H9 (cell line): ENCODE data around the gene SLC24A3. TPM values are rescaled to one million over a fixed set of nuclear protein-coding genes. Genes with fewer than 3 reads are reported as not detected.

Experiments used
- DNase-seq: peaks from one replicate; pipeline ENCODE4 v3.0.0-alpha.2; 2017
- H2AFZ ChIP-seq: one replicate; pipeline ENCODE4 v1.6.1; 2013; ENCODE audit warnings: mild to moderate bottlenecking, low read length, control low read depth, moderate library complexity
- H2AK5ac ChIP-seq: 2 replicates; pipeline ENCODE4 v1.6.1; 2013; ENCODE audit warnings: low read length, control low read depth, mixed read lengths; ENCODE audit not compliant: insufficient read length
- H2BK120ac ChIP-seq: one replicate; pipeline ENCODE4 v1.6.1; 2013; ENCODE audit warnings: low read depth, mild to moderate bottlenecking, low read length, control low read depth, inconsistent platforms; ENCODE audit not compliant: poor library complexity, severe bottlenecking
- H2BK12ac ChIP-seq: 2 replicates; pipeline ENCODE4 v1.6.1; 2013; ENCODE audit warnings: low read length, control low read depth, mixed read lengths, low read depth; ENCODE audit not compliant: insufficient read length
- H2BK15ac ChIP-seq: 2 replicates; pipeline ENCODE4 v1.6.1; 2013; ENCODE audit warnings: low read depth, low read length, control low read depth
- H2BK20ac ChIP-seq: one replicate; pipeline ENCODE4 v1.6.1; 2013; ENCODE audit warnings: low read depth, mild to moderate bottlenecking, low read length, control low read depth, inconsistent platforms; ENCODE audit not compliant: poor library complexity, severe bottlenecking
- H2BK5ac ChIP-seq: 2 replicates; pipeline ENCODE4 v1.6.1; 2013; ENCODE audit warnings: low read length, control low read depth, mixed read lengths; ENCODE audit not compliant: insufficient read length
- H3K14ac ChIP-seq: 2 replicates; pipeline ENCODE4 v1.6.1; 2013; ENCODE audit warnings: low read length, control low read depth; ENCODE audit not compliant: insufficient read depth
- H3K18ac ChIP-seq: 2 replicates; pipeline ENCODE4 v1.6.1; 2013; ENCODE audit warnings: low read depth, mild to moderate bottlenecking, mixed read lengths, low read length, control low read depth; ENCODE audit not compliant: insufficient read length
- H3K23ac ChIP-seq: 2 replicates; pipeline ENCODE4 v1.6.1; 2013; ENCODE audit warnings: low read length, control low read depth, mixed read lengths, low read depth; ENCODE audit not compliant: insufficient read length
- H3K23me2 ChIP-seq: 2 replicates; pipeline ENCODE4 v1.6.1; 2013; ENCODE audit warnings: low read depth, mild to moderate bottlenecking, mixed read lengths, low read length, control low read depth; ENCODE audit not compliant: insufficient read length, poor library complexity, severe bottlenecking
- H3K27ac ChIP-seq: 2 replicates; pipeline ENCODE4 v1.5.1; 2013; ENCODE audit warnings: low read length, control low read depth, mixed read lengths, low read depth; ENCODE audit not compliant: insufficient read length
- H3K27me3 ChIP-seq: 2 replicates; pipeline ENCODE4 v1.6.1; 2013; ENCODE audit warnings: low read length, control low read depth, inconsistent platforms; ENCODE audit not compliant: insufficient read depth
- H3K4ac ChIP-seq: 2 replicates; pipeline ENCODE4 v1.6.1; 2013; ENCODE audit warnings: low read depth, mild to moderate bottlenecking, control low read depth, inconsistent platforms, low read length, moderate library complexity
- H3K4me1 ChIP-seq: 2 replicates; pipeline ENCODE4 v1.6.1; 2013; ENCODE audit warnings: low read length, control low read depth, inconsistent platforms; ENCODE audit not compliant: insufficient read depth
- H3K4me2 ChIP-seq: 2 replicates; pipeline ENCODE4 v1.6.1; 2013; ENCODE audit warnings: low read length, control low read depth, mixed read lengths; ENCODE audit not compliant: insufficient read length, insufficient read depth
- H3K56ac ChIP-seq: 2 replicates; pipeline ENCODE4 v1.6.1; 2013; ENCODE audit warnings: low read depth, mild to moderate bottlenecking, mixed read lengths, low read length, control low read depth; ENCODE audit not compliant: insufficient read length
- H3K79me1 ChIP-seq: 2 replicates; pipeline ENCODE4 v1.6.1; 2013; ENCODE audit warnings: low read depth, mild to moderate bottlenecking, moderate library complexity, low read length, control low read depth, inconsistent platforms; ENCODE audit not compliant: insufficient read depth, poor library complexity, severe bottlenecking
- H3K79me2 ChIP-seq: 2 replicates; pipeline ENCODE4 v1.6.1; 2013; ENCODE audit warnings: low read length, control low read depth, inconsistent platforms; ENCODE audit not compliant: insufficient read depth
- H3K9ac ChIP-seq: 2 replicates; pipeline ENCODE4 v1.6.1; 2013; ENCODE audit warnings: low read length, control low read depth, mixed read lengths; ENCODE audit not compliant: insufficient read length; ENCODE audit errors: extremely low read depth
- H3K9me3 ChIP-seq: one replicate; pipeline ENCODE4 v1.6.1; 2013; ENCODE audit warnings: low read depth, low read length, inconsistent platforms; ENCODE audit not compliant: control insufficient read depth
- H3T11ph ChIP-seq: one replicate; pipeline ENCODE4 v1.6.1; 2013; ENCODE audit warnings: mild to moderate bottlenecking, low read length, control low read depth, inconsistent platforms
- H4K20me1 ChIP-seq: one replicate; pipeline ENCODE4 v1.6.1; 2013; ENCODE audit not compliant: control insufficient read depth, insufficient read length, insufficient read depth
- H4K5ac ChIP-seq: 2 replicates; pipeline ENCODE4 v1.6.1; 2013; ENCODE audit warnings: low read depth, mild to moderate bottlenecking, mixed read lengths, low read length, control low read depth; ENCODE audit not compliant: insufficient read length
- H4K8ac ChIP-seq: replicated peaks from 2 replicates; pipeline ENCODE4 v1.6.1; 2013; ENCODE audit warnings: low read length, control low read depth, mixed read lengths, low read depth; ENCODE audit not compliant: insufficient read length
- H4K91ac ChIP-seq: 2 replicates; pipeline ENCODE4 v1.6.1; 2013; ENCODE audit warnings: low read depth, mild to moderate bottlenecking, moderate library complexity, mixed read lengths, low read length, control low read depth; ENCODE audit not compliant: insufficient read length
- H3K27ac Mint-ChIP-seq, 3 experiments: 2 replicates in 2 of 3; 3 replicates in 1 of 3; pipeline ENCODE4 v1.8.0; 2020 to 2021; ENCODE audit warnings: mixed read lengths in 3 of 3, mild to moderate bottlenecking in 1 of 3, moderate library complexity in 1 of 3
- H3K27me3 Mint-ChIP-seq: 2 replicates; pipeline ENCODE4 v1.8.0; 2021; ENCODE audit warnings: low read depth, mild to moderate bottlenecking, moderate library complexity, mixed read lengths
- H3K36me3 Mint-ChIP-seq, 3 experiments: 2 replicates in 2 of 3; 3 replicates in 1 of 3; pipeline ENCODE4 v1.8.0; 2020 to 2021; ENCODE audit warnings: low read depth in 3 of 3, mixed read lengths in 3 of 3; ENCODE audit not compliant: insufficient read depth in 1 of 3
- H3K4me1 Mint-ChIP-seq, 2 experiments: 2 replicates each; pipeline ENCODE4 v1.8.0; 2020; ENCODE audit warnings: mixed read lengths in 2 of 2
- H3K4me3 Mint-ChIP-seq, 2 experiments: 2 replicates in 1 of 2; 3 replicates in 1 of 2; pipeline ENCODE4 v1.8.0; 2020 to 2021; ENCODE audit warnings: mild to moderate bottlenecking in 2 of 2, mixed read lengths in 2 of 2, moderate library complexity in 1 of 2
- H3K9me3 Mint-ChIP-seq, 2 experiments: 2 replicates in 1 of 2; 3 replicates in 1 of 2; pipeline ENCODE4 v1.8.0; 2020; ENCODE audit warnings: mild to moderate bottlenecking in 2 of 2, mixed read lengths in 2 of 2, moderate library complexity in 1 of 2
- CTCF ChIP-seq: fragments of 200-600 bp; sonication (generic); conservative IDR thresholded peaks from 3 replicates; pipeline ENCODE4 v1.8.0; 2021; ENCODE audit warnings: antibody characterized with exemption, mild to moderate bottlenecking
- WGBS: extraction: QIAGEN DNeasy Blood & Tissue Kit; methylation state at CpG from one replicate; pipeline ENCODE4 v1.1.7; 2013; ENCODE audit warnings: missing lambda C conversion rate, low lambda C conversion rate, mixed read lengths; ENCODE audit not compliant: insufficient read length; ENCODE audit errors: extremely low coverage; 5-methylcytosine and 5-hydroxymethylcytosine counted together
- total RNA-seq: library from RNA; stranded (reverse); gene quantifications from 2 replicates; pipeline ENCODE4 v1.2.1, GENCODE V29; 2021

The SLC24A3 gene
- total RNA-seq, 1 experiment from 2014 or later, result 0.83 TPM

- Histone ChIP-seq H3K27me3 (no peaks in the 10 kb centered on the region), H3K4ac (no peak overlapping the region), H4K91ac (no peak overlapping the region), H3K79me1 (no peaks in the 10 kb centered on the region), H3T11ph (no peak overlapping the region), H4K5ac (no peak overlapping the region), H2BK120ac (no peak overlapping the region), H3K23ac (no peak overlapping the region), H2AFZ (no peak overlapping the region), H3K4me2 (no peak overlapping the region), H3K27ac (no peak overlapping the region), H3K18ac (no peak overlapping the region), H3K14ac (no peak overlapping the region), H4K8ac (no peak overlapping the region), H4K20me1 (no peaks in the 10 kb centered on the region), H2BK12ac (no peak overlapping the region), H2BK20ac (no peak overlapping the region), H2BK5ac (no peak overlapping the region), H3K56ac (no peak overlapping the region), H2AK5ac (no peak overlapping the region), H3K9me3 (no peaks in the 10 kb centered on the region), H3K23me2 (no peaks in the 10 kb centered on the region), H3K79me2 (no peaks in the 10 kb centered on the region), H3K9ac (no peak overlapping the region), H3K4me1 (no peaks in the 10 kb centered on the region), H2BK15ac (no peak overlapping the region)
- Mint-ChIP-seq H3K36me3 (no peaks in the 10 kb centered on the region), H3K27me3 (no peaks in the 10 kb centered on the region), H3K27ac (no peak overlapping the region), H3K9me3 (no peaks in the 10 kb centered on the region), H3K4me3 (no peak overlapping the region), H3K4me1 (no peaks in the 10 kb centered on the region)
- WGBS, result no CpG with 5 or more reads among the region's 3 CpGs
- no peak for TF ChIP-seq CTCF
- DNase-seq, result no peak
These were observed 39.5 kb downstream of the SLC24A3 start for GRCh38 chr20:19251958-19252357.
